ENCODE measurements around the gene DEFB131A.
"Not testable (repeated sequence)": the region's sequence is repeated elsewhere in the genome, so short reads cannot be mapped to it uniquely, and the experiment has no call there.

Gene DEFB131A, protein sequence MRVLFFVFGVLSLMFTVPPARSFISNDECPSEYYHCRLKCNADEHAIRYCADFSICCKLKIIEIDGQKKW

DNA sequence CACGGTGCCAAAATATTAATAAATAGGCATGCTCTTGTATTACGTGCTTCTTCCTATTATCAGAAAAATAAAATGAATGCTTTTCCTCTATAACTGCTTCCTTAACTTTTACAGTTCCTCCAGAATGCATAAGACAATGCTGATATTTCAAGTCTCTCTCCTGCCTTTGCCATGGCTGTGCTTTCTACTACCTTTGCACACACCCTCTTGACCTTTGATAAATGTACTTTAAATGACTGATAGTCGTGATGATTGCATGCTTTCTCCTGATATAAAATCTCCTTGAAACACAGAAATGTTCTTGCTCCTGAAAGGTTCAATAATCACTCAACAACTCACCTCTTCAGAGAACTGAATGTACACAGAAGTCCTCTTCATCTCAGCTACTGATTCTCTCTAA lies at the start of gene DEFB131A:
Gene DEFB131A, plus strand, starts transcription at position 301 of the 400 bp plus-strand sequence. CDS start 120 bp downstream, outside the sequence.
- H3K4me1 ChIP-seq; intact Hi-C loops (cut with DNase I; ENCODE audit: low total_unique reads); H3K4me3 ChIP-seq; H3K9me3 ChIP-seq; H3K36me3 ChIP-seq; H3K27me3 ChIP-seq; DNase-seq; H3K27ac ChIP-seq: not testable (repeated sequence)

DNA sequence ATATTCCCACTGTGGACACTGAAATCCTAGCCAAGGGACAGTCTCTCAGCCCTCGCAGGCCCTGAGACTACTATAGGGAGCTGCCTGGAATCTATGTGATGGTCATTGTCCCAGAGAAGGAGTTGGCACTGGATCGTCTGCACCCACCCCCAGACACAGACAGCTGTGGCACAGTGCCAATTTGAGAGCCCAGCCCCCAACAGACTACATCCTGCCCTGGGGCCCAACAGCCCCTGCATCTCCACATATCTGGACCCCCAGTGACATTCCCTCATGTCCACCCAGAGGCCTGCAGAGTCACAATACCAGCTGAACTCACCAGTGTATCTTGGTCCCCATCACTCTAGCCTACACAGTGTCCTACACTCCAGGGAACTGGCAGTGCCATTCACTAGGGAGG lies 38.4 kb upstream of the DEFB131A start:
- H3K4me3 ChIP-seq; H3K4me1 ChIP-seq; H3K27me3 ChIP-seq; H3K9me3 ChIP-seq; H3K36me3 ChIP-seq; intact Hi-C loops (cut with DNase I; ENCODE audit: low total_unique reads); H3K27ac ChIP-seq: not testable (repeated sequence)
- DNase-seq: peak in 1 of 2 donors; percentile 55

DNA sequence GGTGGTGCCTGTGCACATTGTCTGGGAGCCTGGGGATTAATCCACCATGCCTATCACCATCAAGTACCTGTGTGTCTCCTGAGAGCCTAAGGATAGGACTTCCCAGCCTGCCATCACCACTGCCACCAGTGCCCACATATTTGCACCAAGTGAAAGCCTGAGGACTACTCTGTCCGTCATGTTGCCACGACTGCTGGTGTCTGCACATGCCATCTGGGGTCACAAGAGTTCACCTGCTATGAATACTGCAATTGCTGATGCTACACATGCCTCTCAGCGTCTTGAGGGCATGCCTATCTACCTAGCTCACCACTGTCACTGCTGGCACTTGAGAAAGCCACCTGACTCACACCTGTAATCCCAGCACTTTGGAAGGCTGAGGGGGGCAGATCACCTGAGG lies 37.7 kb upstream of the DEFB131A start:
- intact Hi-C loops (cut with DNase I; ENCODE audit: low total_unique reads); H3K27ac ChIP-seq; H3K4me3 ChIP-seq; H3K36me3 ChIP-seq; DNase-seq; H3K9me3 ChIP-seq; H3K27me3 ChIP-seq; H3K4me1 ChIP-seq: not testable (repeated sequence)

DNA sequence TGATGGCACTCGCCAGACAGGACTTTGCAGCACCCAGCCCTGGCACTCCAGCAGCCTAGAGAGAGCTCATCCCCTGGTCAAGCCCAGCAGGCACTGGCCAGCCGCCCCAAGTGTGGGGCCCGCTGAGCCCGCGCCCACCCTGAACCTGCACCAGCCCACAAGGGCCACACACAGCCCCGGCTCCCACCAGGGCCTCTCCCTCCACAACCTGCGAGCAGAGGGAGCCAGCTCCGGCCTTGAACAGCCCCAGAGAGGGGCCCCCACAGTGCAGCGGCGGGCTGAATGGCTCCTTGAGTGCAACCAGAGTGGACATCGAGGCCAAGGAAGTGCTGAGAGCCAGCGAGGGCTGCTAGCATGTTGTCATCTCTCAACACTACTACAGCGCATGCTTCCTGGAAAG lies 34.4 kb upstream of the DEFB131A start:
- TF ChIP-seq, protein P1, sequence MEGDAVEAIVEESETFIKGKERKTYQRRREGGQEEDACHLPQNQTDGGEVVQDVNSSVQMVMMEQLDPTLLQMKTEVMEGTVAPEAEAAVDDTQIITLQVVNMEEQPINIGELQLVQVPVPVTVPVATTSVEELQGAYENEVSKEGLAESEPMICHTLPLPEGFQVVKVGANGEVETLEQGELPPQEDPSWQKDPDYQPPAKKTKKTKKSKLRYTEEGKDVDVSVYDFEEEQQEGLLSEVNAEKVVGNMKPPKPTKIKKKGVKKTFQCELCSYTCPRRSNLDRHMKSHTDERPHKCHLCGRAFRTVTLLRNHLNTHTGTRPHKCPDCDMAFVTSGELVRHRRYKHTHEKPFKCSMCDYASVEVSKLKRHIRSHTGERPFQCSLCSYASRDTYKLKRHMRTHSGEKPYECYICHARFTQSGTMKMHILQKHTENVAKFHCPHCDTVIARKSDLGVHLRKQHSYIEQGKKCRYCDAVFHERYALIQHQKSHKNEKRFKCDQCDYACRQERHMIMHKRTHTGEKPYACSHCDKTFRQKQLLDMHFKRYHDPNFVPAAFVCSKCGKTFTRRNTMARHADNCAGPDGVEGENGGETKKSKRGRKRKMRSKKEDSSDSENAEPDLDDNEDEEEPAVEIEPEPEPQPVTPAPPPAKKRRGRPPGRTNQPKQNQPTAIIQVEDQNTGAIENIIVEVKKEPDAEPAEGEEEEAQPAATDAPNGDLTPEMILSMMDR (IDR thresholded peaks at IDR 0.05): no peak
- H3K9me3 ChIP-seq: no peaks in the 10 kb centered on the region
- no peaks in the 10 kb centered on the region for H3K4me1 ChIP-seq
- intact Hi-C loops (cut with DNase I; ENCODE audit: low total_unique reads): no loop called here
- H3K27ac ChIP-seq: no peak overlapping the region
- H3K4me3 ChIP-seq: no peak overlapping the region
- no peaks in the 10 kb centered on the region for H3K36me3 ChIP-seq
- no peak for DNase-seq
- no peaks in the 10 kb centered on the region for H3K27me3 ChIP-seq

DNA sequence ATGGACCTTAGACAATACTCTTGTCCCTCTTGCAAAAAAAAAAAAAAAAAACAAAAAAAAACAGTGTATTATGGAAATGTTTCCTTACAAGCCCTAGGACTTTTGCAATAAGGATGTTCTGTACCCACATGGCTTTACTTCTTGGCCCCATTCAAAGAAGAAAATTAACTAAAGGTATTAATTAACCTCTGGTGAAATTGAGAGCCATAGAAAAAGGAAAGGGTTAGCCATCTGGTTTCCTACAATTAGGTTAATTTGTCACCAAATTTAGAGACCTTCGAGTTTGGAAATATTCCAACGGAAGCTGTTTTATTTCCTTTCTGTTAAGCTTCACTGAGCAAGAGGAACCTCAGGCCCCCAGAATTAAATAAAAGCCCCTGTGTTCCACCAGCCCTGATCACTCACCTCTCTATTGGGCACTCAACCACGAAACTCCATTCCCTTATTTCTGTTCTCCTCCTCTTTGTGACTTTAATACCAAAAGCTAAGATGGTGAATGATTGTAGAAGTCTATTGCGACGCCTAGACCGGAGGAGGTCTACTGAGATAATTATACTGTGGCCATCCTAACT lies 22.2 kb upstream of the DEFB131A start:
- intact Hi-C loops (cut with DNase I; ENCODE audit: low total_unique reads); H3K9me3 ChIP-seq; H3K4me3 ChIP-seq; DNase-seq; H3K27ac ChIP-seq; H3K36me3 ChIP-seq; H3K27me3 ChIP-seq; H3K4me1 ChIP-seq: not testable (repeated sequence)

DNA sequence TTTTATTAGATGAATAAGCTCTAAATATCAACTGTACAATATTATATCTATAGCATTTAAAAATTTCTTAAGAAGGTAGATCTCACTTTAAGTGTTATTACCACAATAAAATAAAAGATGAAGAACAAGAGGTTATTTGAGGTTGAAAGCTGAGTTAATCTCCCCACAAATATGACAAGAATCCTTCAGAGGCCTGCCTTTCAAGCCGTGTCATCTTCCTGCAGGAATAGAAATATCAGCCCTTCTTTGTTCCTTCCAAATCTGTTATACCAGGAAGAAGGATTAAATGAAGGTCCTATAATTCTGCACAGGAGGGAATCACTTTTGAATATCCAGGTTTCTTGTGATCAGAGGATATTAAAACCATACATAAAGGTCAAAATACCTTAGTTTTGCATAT lies 18.3 kb upstream of the DEFB131A start:
- H3K4me1 ChIP-seq; H3K27me3 ChIP-seq; H3K36me3 ChIP-seq; intact Hi-C loops (cut with DNase I; ENCODE audit: low total_unique reads); H3K4me3 ChIP-seq; H3K27ac ChIP-seq; H3K9me3 ChIP-seq; DNase-seq: not testable (repeated sequence)

DNA sequence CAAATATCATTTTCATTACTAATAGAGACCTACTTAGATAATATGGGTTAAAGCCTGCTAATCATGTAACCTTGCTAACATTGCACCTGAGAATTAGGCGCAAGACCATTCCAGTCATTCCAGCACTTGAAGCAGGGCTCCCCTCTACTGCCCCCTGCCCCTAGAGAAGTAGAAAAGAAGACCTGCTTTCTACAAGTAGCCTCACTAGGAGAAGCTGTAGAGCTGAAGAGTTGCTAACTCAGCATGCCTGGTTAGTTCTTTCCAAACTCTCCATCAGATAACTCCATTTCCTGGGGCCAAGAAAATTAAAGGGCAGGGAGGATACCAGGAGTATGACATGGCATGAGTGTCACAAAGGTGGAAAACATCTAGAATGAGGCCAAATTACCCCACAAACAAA lies 14.2 kb upstream of the DEFB131A start:
- intact Hi-C loops (cut with DNase I; ENCODE audit: low total_unique reads); H3K4me3 ChIP-seq; H3K27me3 ChIP-seq; H3K4me1 ChIP-seq; DNase-seq; H3K36me3 ChIP-seq; H3K27ac ChIP-seq; H3K9me3 ChIP-seq: not testable (repeated sequence)

DNA sequence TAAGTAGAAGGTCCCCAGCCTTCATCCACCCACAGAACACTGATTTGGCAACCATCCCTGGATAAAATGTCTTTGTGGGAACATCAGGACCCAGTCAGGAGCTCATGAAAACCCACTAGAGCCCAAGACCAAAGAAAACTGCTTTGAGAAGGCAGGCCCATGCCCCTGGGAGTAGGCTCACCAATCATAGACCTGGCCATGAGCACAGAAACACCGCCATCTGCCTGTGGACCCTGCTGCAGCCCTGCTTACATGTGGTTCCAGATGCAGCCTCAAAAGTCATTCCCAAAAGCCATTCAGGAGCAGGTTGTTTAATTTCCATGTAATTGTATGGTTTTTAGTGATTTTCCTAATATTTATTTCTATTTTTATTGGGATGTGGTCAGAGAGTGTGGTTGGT lies 10.9 kb upstream of the DEFB131A start:
- H3K4me3 ChIP-seq; intact Hi-C loops (cut with DNase I; ENCODE audit: low total_unique reads); H3K36me3 ChIP-seq; DNase-seq; H3K27ac ChIP-seq; H3K9me3 ChIP-seq; H3K27me3 ChIP-seq; H3K4me1 ChIP-seq: not testable (repeated sequence)

DNA sequence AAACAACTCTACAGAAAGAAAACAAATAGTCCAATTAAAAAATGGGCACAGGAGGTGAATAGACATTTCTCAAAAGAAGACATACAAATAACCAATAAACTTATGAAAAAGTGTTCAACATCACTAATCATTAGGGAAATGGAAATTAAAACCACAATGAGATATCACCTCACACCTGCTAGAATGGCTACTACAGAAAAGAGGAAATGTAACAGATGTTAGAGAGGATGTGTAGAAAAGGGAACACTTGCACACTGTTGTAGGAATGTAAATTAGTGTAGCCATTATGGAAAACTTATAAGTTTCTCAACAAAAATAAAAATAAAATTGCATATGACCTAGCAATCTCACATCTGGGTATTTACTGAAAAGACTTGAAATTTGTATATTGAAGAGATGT lies 7.5 kb upstream of the DEFB131A start:
- H3K9me3 ChIP-seq; H3K27ac ChIP-seq; H3K4me1 ChIP-seq; H3K27me3 ChIP-seq; H3K36me3 ChIP-seq; intact Hi-C loops (cut with DNase I; ENCODE audit: low total_unique reads); H3K4me3 ChIP-seq; DNase-seq: not testable (repeated sequence)

DNA sequence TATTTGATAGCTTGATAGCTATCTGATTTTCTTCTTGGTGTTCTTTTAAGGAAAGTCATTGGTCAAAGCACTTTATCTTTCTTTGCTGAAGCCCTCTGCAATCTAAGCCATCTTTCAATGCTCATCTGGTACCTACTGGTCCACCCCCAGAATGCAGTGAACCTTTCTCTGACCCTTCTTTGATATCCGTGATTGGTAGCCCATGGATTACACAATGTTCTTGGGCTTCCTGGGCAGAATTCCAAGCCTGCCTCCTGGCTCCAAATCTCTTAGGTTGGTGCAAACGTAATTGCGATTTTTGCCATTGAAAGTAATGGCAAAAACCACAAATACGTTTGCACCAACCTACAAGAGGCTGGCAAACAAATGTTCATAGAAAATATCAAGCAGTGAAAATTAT lies 1.9 kb upstream of the DEFB131A start:
- H3K4me3 ChIP-seq; H3K4me1 ChIP-seq; DNase-seq; H3K9me3 ChIP-seq; H3K36me3 ChIP-seq; H3K27ac ChIP-seq; H3K27me3 ChIP-seq; intact Hi-C loops (cut with DNase I; ENCODE audit: low total_unique reads): not testable (repeated sequence)

DNA sequence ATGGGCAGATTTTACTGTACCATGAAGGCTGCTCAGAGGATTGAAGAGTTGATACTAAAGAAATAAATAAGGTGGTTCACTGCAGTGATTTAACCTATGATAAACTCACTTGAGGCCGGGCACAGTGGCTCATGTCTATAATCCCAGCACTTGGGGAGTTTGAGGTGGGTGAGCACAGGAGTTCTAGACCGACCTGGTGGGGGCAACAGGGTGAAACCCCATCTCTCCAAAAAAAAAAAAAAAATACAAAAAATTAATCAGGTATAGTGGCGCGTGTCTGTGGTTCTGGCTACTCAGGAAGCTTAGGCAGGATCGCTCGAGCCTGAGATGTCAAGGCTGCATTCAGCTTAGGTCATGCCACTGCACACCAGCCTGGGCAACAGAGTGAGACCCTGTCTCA lies 467 bp downstream of the DEFB131A start:
- H3K4me1 ChIP-seq; H3K9me3 ChIP-seq; DNase-seq; intact Hi-C loops (cut with DNase I; ENCODE audit: low total_unique reads); H3K4me3 ChIP-seq; H3K27me3 ChIP-seq; H3K27ac ChIP-seq; H3K36me3 ChIP-seq: not testable (repeated sequence)

DNA sequence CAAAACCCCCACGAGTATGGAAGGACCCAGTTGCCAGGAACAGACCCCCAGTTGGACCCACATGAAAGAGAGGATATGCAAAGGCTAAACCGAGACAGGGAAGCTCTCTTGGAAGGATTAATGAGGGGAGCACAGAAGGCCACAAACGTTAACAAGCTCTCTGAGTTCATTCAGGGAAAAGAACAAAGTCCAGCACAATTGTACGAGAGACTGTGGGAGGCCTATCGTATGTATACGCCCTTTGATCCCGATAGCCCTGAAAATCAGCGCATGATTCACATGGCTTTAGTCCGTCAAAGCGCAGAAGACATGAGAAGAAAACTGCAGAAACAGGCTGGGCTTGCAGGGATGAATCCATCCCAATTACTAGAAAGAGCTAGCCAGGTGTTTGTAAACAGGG lies 8.0 kb downstream of the DEFB131A start:
- intact Hi-C loops (cut with DNase I; ENCODE audit: low total_unique reads): not testable (repeated sequence)

DNA sequence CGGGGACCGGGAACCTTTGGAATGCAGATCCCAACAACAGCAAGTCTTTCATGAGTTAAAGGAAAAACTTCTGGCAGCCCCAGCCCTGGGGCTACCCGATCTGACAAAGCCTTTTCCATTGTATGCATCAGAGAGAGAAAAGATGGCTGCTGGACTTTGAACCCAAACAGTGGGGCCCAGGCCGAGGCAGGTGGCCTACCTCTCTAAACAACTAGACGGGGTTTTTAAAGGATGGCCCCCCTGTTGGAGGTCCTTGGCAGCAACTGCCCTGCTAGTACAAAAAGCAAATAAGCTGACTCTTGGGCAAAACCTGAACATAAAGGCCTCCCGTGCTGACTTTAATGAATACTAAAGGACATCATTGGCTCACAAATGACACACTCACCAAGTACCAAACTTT lies 10.1 kb downstream of the DEFB131A start:
- H3K27ac ChIP-seq; H3K36me3 ChIP-seq; H3K4me1 ChIP-seq; intact Hi-C loops (cut with DNase I; ENCODE audit: low total_unique reads); H3K27me3 ChIP-seq; H3K9me3 ChIP-seq; H3K4me3 ChIP-seq; DNase-seq: not testable (repeated sequence)

More for the DNA sequence above, 8.0 kb downstream of the DEFB131A start:
- not testable (repeated sequence) for H3K27me3 ChIP-seq, H3K36me3 ChIP-seq, H3K4me1 ChIP-seq, DNase-seq, H3K4me3 ChIP-seq, H3K9me3 ChIP-seq, H3K27ac ChIP-seq

DNA sequence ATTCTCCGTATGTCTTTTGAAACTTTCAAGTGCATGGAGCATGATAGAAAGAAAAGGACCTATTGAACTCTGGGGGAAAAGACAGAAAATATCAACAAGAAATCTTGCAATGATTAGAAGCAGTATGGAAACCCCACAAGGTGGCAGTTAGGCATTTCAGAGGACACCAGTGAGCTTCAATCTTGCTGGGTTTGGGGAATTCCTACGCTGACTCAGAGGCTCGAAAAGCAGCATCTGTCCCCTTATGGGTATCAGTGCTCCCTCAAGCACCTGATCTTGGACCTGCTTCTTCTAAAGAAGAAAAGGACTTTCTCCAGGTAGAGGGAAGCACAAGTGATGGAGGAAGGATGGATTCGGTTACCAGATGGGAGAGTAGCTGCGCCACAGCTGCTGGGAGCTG lies 10.8 kb downstream of the DEFB131A start:
- intact Hi-C loops (cut with DNase I; ENCODE audit: low total_unique reads); H3K4me3 ChIP-seq; H3K27ac ChIP-seq; H3K36me3 ChIP-seq; H3K4me1 ChIP-seq; H3K9me3 ChIP-seq; DNase-seq; H3K27me3 ChIP-seq: not testable (repeated sequence)
